Measurements from ENCODE around the gene CNOT6L.

CNOT6L gene

GRCh38 chr4:77845929-77846328, 26.8 kb upstream of the CNOT6L start:
- TF ChIP-seq CTCF (IDR thresholded peaks at IDR 0.05; ENCODE audit: insufficient read depth, low read length, poor library complexity, severe bottlenecking): no peak
- DNase-seq (ENCODE audit: extremely low read depth, insufficient read length): no peak
- no peak overlapping the region for H3K4me3 ChIP-seq (replicated peaks; ENCODE audit: low read depth, low read length)
- H3K27me3 ChIP-seq (replicated peaks; ENCODE audit: control insufficient read depth, insufficient read depth, low read length): no peaks in the 10 kb centered on the region
- H3K36me3 ChIP-seq (ENCODE audit: control insufficient read depth, insufficient read depth, low read length): no peaks in the 10 kb centered on the region

- H3K4me3 ChIP-seq (replicated peaks; ENCODE audit: low read depth, low read length): no peak overlapping the region
- DNase-seq (ENCODE audit: extremely low read depth, insufficient read length): no peak
- no peaks in the 10 kb centered on the region for H3K27me3 ChIP-seq (replicated peaks; ENCODE audit: control insufficient read depth, insufficient read depth, low read length)
- no peaks in the 10 kb centered on the region for H3K36me3 ChIP-seq (ENCODE audit: control insufficient read depth, insufficient read depth, low read length)
- no peak for TF ChIP-seq CTCF (IDR thresholded peaks at IDR 0.05; ENCODE audit: insufficient read depth, low read length, poor library complexity, severe bottlenecking)
These were observed 26.2 kb upstream of the CNOT6L start for GRCh38 chr4:77845400-77845799.

- TF ChIP-seq CTCF (IDR thresholded peaks at IDR 0.05; ENCODE audit: insufficient read depth, low read length, poor library complexity, severe bottlenecking): no peak
- no peak for DNase-seq (ENCODE audit: extremely low read depth, insufficient read length)
- Histone ChIP-seq H3K27me3 (replicated peaks; ENCODE audit: control insufficient read depth, insufficient read depth, low read length) (no peaks in the 10 kb centered on the region), H3K36me3 (ENCODE audit: control insufficient read depth, insufficient read depth, low read length) (no peaks in the 10 kb centered on the region), H3K4me3 (replicated peaks; ENCODE audit: low read depth, low read length) (no peak overlapping the region)
These were observed 25.2 kb upstream of the CNOT6L start for GRCh38 chr4:77844363-77844762.

GRCh38 chr4:77843628-77844027, 24.5 kb upstream of the CNOT6L start:
- no peaks in the 10 kb centered on the region for H3K27me3 ChIP-seq (replicated peaks; ENCODE audit: control insufficient read depth, insufficient read depth, low read length)
- H3K4me3 ChIP-seq (replicated peaks; ENCODE audit: low read depth, low read length): no peak overlapping the region
- no peaks in the 10 kb centered on the region for H3K36me3 ChIP-seq (ENCODE audit: control insufficient read depth, insufficient read depth, low read length)
- no peak for DNase-seq (ENCODE audit: extremely low read depth, insufficient read length)
- TF ChIP-seq CTCF (IDR thresholded peaks at IDR 0.05; ENCODE audit: insufficient read depth, low read length, poor library complexity, severe bottlenecking): no peak

- H3K36me3 ChIP-seq (ENCODE audit: control insufficient read depth, insufficient read depth, low read length): no peaks in the 10 kb centered on the region
These were observed 15.2 kb upstream of the CNOT6L start for GRCh38 chr4:77834403-77834802.

More at GRCh38 chr4:77834403-77834802, 15.2 kb upstream of the CNOT6L start:
- Histone ChIP-seq H3K27me3 (replicated peaks; ENCODE audit: control insufficient read depth, insufficient read depth, low read length) (no peaks in the 10 kb centered on the region), H3K4me3 (replicated peaks; ENCODE audit: low read depth, low read length) (no peak overlapping the region)
- DNase-seq (ENCODE audit: extremely low read depth, insufficient read length): no peak
- TF ChIP-seq CTCF (IDR thresholded peaks at IDR 0.05; ENCODE audit: insufficient read depth, low read length, poor library complexity, severe bottlenecking): no peak

All from GM06990 (cell line).